ENCODE data around the gene PNPT1.
A peak's percentile ranks its signal among the peaks of the same experiment; 100 is the strongest.
"Not testable (repeated sequence)": the region's sequence is repeated elsewhere in the genome, so short reads cannot be mapped to it uniquely, and the experiment has no call there.

The PNPT1 gene

GRCh38 chr2:55703350-55703749, 9.7 kb upstream of the PNPT1 start:
- CTCF ChIA-PET = interaction anchor here (1.3 kb wide), 1 partner anchor 69 kb away, joined by 4 read pairs; no protein-coding TSS in a partner anchor

GRCh38 chr2:55692740-55693139, 904 bp downstream of the PNPT1 start:
- H3K9me3 ChIP-seq (ENCODE audit: control insufficient read depth, insufficient read depth, low read depth, low read length); POLR2A ChIA-PET; H3K4me1 ChIP-seq (ENCODE audit: control insufficient read depth, insufficient read depth, low read length); CTCF ChIA-PET; H3K27ac ChIP-seq (ENCODE audit: extremely low read depth, low read depth, low read length): not testable (repeated sequence)
- Histone ChIP-seq H3K4me3 (ENCODE audit: low read depth, low read length) (peak overlapping the region; percentile 94), H3K36me3 (ENCODE audit: control insufficient read depth in 2 of 2, insufficient read depth in 1 of 2, low read length in 2 of 2) (peaks cover 10 to 22% of the 10 kb centered on the region in 2 experiments)
- peak; percentile 49; the same call in 1 of the 2 replicates for TF ChIP-seq ZBTB17 (tag by site-specific recombination; IDR thresholded peaks at IDR 0.05)
- TF ChIP-seq ZNF366 (tag by site-specific recombination; conservative IDR thresholded peaks at IDR 0.05) = 0 out of 2 replicates have a peak, but pooled peaks have one; percentile 29
- peak; percentile 75; the same call in 1 of the 2 replicates for TF ChIP-seq PRDM1 (tag by site-specific recombination; IDR thresholded peaks at IDR 0.05)

More at GRCh38 chr2:55703350-55703749, 9.7 kb upstream of the PNPT1 start:
- H3K27ac ChIP-seq (ENCODE audit: extremely low read depth, low read depth, low read length) = no peak overlapping the region
- no peaks in the 10 kb centered on the region for H3K4me1 ChIP-seq (ENCODE audit: control insufficient read depth, insufficient read depth, low read length)
- TF ChIP-seq ZSCAN5A (tag by site-specific recombination; IDR thresholded peaks at IDR 0.05) (no peak), ZNF530 (tag by site-specific recombination; IDR thresholded peaks at IDR 0.05; ENCODE audit: low read depth) (no peak)
- H3K4me3 ChIP-seq (ENCODE audit: low read depth, low read length) = no peak overlapping the region
- H3K36me3 ChIP-seq (ENCODE audit: control insufficient read depth in 2 of 2, insufficient read depth in 1 of 2, low read length in 2 of 2) = no peaks in the 10 kb centered on the region
- no peaks in the 10 kb centered on the region for H3K9me3 ChIP-seq (ENCODE audit: control insufficient read depth, insufficient read depth, low read depth, low read length)
- POLR2A ChIA-PET = no interaction called here

DNA sequence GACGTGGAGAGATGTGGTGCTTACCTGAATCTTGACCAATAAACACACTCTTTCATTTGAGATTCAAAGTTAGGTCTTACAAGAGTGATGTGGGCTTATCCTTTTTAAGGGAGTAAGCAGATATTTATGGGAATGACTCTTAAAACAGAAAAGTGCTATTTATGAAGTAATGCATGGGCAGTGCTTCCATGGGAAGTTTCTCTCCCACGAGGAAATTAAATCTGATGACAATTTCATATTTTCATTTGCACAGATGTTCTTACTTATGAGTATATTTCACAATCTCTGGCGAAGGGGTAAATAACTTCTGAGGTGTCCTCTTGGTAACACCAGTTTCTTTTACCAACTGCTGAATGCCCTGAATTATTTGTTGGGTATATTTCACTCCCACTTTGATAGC, 21.0 kb downstream of the PNPT1 start:
- H3K36me3 ChIP-seq (ENCODE audit: control insufficient read depth in 2 of 2, insufficient read depth in 1 of 2, low read length in 2 of 2) = peaks cover 48 to 50% of the 10 kb centered on the region in 2 experiments

GRCh38 chr2:55668956-55669355, 24.7 kb downstream of the PNPT1 start:
- no peaks in the 10 kb centered on the region for H3K4me1 ChIP-seq (ENCODE audit: control insufficient read depth, insufficient read depth, low read length)
- POLR2A ChIA-PET = no interaction called here
- H3K4me3 ChIP-seq (ENCODE audit: low read depth, low read length) = no peak overlapping the region
- no peaks in the 10 kb centered on the region for H3K9me3 ChIP-seq (ENCODE audit: control insufficient read depth, insufficient read depth, low read depth, low read length)
- H3K27ac ChIP-seq (ENCODE audit: extremely low read depth, low read depth, low read length) = no peak overlapping the region
- CTCF ChIA-PET = no interaction called here
- H3K36me3 ChIP-seq (ENCODE audit: control insufficient read depth in 2 of 2, insufficient read depth in 1 of 2, low read length in 2 of 2) = peaks cover 47 to 56% of the 10 kb centered on the region in 2 experiments
- TF ChIP-seq YY1 (tag by site-specific recombination; IDR thresholded peaks at IDR 0.05) (no peak), ZNF133 (tag by site-specific recombination; IDR thresholded peaks at IDR 0.05) (no peak), ZNF670 (tag by site-specific recombination; IDR thresholded peaks at IDR 0.05; ENCODE audit: low read depth) (no peak), ZNF354C (tag by site-specific recombination; IDR thresholded peaks at IDR 0.05; ENCODE audit: borderline replicate concordance, low read depth) (no peak), ZNF548 (tag by site-specific recombination; IDR thresholded peaks at IDR 0.05) (no peak), HOXA7 (CRISPR knock-in tag; IDR thresholded peaks at IDR 0.05; ENCODE audit: borderline replicate concordance) (no peak), ZNF600 (tag by site-specific recombination; IDR thresholded peaks at IDR 0.05) (no peak), ZNF837 (tag by site-specific recombination; IDR thresholded peaks at IDR 0.05) (no peak)
- TF ChIP-seq, protein P1, sequence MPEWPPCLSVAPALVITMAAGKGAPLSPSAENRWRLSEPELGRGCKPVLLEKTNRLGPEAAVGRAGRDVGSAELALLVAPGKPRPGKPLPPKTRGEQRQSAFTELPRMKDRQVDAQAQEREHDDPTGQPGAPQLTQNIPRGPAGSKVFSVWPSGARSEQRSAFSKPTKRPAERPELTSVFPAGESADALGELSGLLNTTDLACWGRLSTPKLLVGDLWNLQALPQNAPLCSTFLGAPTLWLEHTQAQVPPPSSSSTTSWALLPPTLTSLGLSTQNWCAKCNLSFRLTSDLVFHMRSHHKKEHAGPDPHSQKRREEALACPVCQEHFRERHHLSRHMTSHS (tag by site-specific recombination; IDR thresholded peaks at IDR 0.05) = no peak
- TF ChIP-seq, protein P2, sequence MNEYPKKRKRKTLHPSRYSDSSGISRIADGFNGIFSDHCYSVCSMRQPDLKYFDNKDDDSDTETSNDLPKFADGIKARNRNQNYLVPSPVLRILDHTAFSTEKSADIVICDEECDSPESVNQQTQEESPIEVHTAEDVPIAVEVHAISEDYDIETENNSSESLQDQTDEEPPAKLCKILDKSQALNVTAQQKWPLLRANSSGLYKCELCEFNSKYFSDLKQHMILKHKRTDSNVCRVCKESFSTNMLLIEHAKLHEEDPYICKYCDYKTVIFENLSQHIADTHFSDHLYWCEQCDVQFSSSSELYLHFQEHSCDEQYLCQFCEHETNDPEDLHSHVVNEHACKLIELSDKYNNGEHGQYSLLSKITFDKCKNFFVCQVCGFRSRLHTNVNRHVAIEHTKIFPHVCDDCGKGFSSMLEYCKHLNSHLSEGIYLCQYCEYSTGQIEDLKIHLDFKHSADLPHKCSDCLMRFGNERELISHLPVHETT (tag by site-specific recombination; IDR thresholded peaks at IDR 0.05) = no peak

More for the DNA sequence above, 21.0 kb downstream of the PNPT1 start:
- Histone ChIP-seq H3K4me1 (ENCODE audit: control insufficient read depth, insufficient read depth, low read length) (no peaks in the 10 kb centered on the region), H3K27ac (ENCODE audit: extremely low read depth, low read depth, low read length) (no peak overlapping the region), H3K9me3 (ENCODE audit: control insufficient read depth, insufficient read depth, low read depth, low read length) (no peaks in the 10 kb centered on the region), H3K4me3 (ENCODE audit: low read depth, low read length) (no peak overlapping the region)
- ChIA-PET POLR2A (interaction anchor here (0.6 kb wide), 1 partner anchor 153 kb away, joined by 4 read pairs; the partner anchor contains the start of gene CFAP36), CTCF (no interaction called here)
- TF ChIP-seq ZNF48 (tag by site-specific recombination; IDR thresholded peaks at IDR 0.05) (no peak), YY2 (tag by site-specific recombination; IDR thresholded peaks at IDR 0.05) (no peak), WT1 (tag by site-specific recombination; IDR thresholded peaks at IDR 0.05) (no peak), ZNF692 (tag by site-specific recombination; IDR thresholded peaks at IDR 0.05) (no peak), SETDB1 (IDR thresholded peaks at IDR 0.05; ENCODE audit: insufficient read length, low read length) (no peak), ZNF660 (tag by site-specific recombination; IDR thresholded peaks at IDR 0.05) (no peak)
- TF ChIP-seq, protein P3, sequence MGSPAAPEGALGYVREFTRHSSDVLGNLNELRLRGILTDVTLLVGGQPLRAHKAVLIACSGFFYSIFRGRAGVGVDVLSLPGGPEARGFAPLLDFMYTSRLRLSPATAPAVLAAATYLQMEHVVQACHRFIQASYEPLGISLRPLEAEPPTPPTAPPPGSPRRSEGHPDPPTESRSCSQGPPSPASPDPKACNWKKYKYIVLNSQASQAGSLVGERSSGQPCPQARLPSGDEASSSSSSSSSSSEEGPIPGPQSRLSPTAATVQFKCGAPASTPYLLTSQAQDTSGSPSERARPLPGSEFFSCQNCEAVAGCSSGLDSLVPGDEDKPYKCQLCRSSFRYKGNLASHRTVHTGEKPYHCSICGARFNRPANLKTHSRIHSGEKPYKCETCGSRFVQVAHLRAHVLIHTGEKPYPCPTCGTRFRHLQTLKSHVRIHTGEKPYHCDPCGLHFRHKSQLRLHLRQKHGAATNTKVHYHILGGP (tag by site-specific recombination; IDR thresholded peaks at IDR 0.05) = no peak

Data from HEK293 (cell line).